HEK293 (cell line): ENCODE results near the gene ZNF296.

Source experiments
- CTCF ChIA-PET: fragments of 350-600 bp; formaldehyde crosslinking; extraction: SDS; loops from one replicate; lab custom pipeline; 2021; ENCODE audit warnings: antibody characterized with exemption; lab: Yijun Ruan, JAX
- POLR2A ChIA-PET: fragments of 300-600 bp; formaldehyde crosslinking; extraction: SDS; loops from one replicate; lab custom pipeline; 2020; ENCODE audit warnings: antibody characterized with exemption, inconsistent platforms; lab: Yijun Ruan, JAX
- H3K27ac ChIP-seq: fragments of 200-500 bp; sonication (Bioruptor generic); 2 replicates; pipeline ENCODE4 v1.5.1; 2014; ENCODE audit warnings: low read depth, low read length, control low read depth, inconsistent platforms; ENCODE audit errors: extremely low read depth
- H3K36me3 ChIP-seq, 2 experiments: fragments of 200-500 bp in 1 of 2; sonication (Bioruptor generic) in 1 of 2; 1 replicate in 1 of 2; 2 replicates in 1 of 2; pipeline ENCODE4 v1.5.1; 2014 to 2017; ENCODE audit warnings: inconsistent platforms in 2 of 2, low read length in 2 of 2; ENCODE audit not compliant: control insufficient read depth in 2 of 2, insufficient read depth in 1 of 2
- H3K4me1 ChIP-seq: fragments of 200-500 bp; sonication (Bioruptor generic); 2 replicates; pipeline ENCODE4 v1.5.1; 2014; ENCODE audit warnings: mild to moderate bottlenecking, low read length, inconsistent platforms; ENCODE audit not compliant: control insufficient read depth, insufficient read depth
- H3K4me3 ChIP-seq: 2 replicates; pipeline ENCODE4 v1.5.1; 2011; ENCODE audit warnings: low read depth, mild to moderate bottlenecking, control low read depth, low read length, moderate library complexity
- H3K9me3 ChIP-seq: fragments of 200-500 bp; sonication (Bioruptor generic); 2 replicates; pipeline ENCODE4 v1.5.1; 2014; ENCODE audit warnings: low read depth, low read length, inconsistent platforms; ENCODE audit not compliant: control insufficient read depth, insufficient read depth
- IKZF3 ChIP-seq: fragments of 450-650 bp; IDR thresholded peaks from 2 replicates; pipeline ENCODE4 v1.5.0; 2018; ENCODE audit warnings: missing biosample characterization, mild to moderate bottlenecking, missing genetic modification characterization, moderate library complexity
- MZF1 ChIP-seq: fragments of 450-650 bp; formaldehyde crosslinking; IDR thresholded peaks from 2 replicates; pipeline ENCODE4 v1.5.1; 2017; ENCODE audit warnings: missing biosample characterization, missing genetic modification characterization, borderline replicate concordance
- SALL2 ChIP-seq: fragments of 450-650 bp; formaldehyde crosslinking; IDR thresholded peaks from 2 replicates; pipeline ENCODE4 v1.5.0; 2017; ENCODE audit warnings: missing biosample characterization, mild to moderate bottlenecking, missing genetic modification characterization, borderline replicate concordance
- SCRT1 ChIP-seq: fragments of 450-650 bp; formaldehyde crosslinking; IDR thresholded peaks from 2 replicates; pipeline ENCODE4 v1.5.1; 2016; ENCODE audit warnings: missing biosample characterization, missing genetic modification characterization, borderline replicate concordance
- SCRT2 ChIP-seq: fragments of 450-650 bp; formaldehyde crosslinking; IDR thresholded peaks from 2 replicates; pipeline ENCODE4 v1.5.1; 2016; ENCODE audit warnings: missing biosample characterization, missing genetic modification characterization
- ZBTB17 ChIP-seq: fragments of 450-650 bp; formaldehyde crosslinking; IDR thresholded peaks from 2 replicates; pipeline ENCODE4 v1.5.1; 2016; ENCODE audit warnings: missing biosample characterization, missing genetic modification characterization
- ZNF274 ChIP-seq, 2 experiments: fragments of 200-500 bp in 1 of 2; fragments of 450-650 bp in 1 of 2; sonication (Bioruptor generic) in 1 of 2; formaldehyde crosslinking in 1 of 2; IDR thresholded peaks; 2 replicates each; pipeline versions ENCODE4 v1.5.1 to v1.6.1; 2014 to 2016; ENCODE audit warnings: borderline replicate concordance in 1 of 2, inconsistent platforms in 1 of 2, low read length in 1 of 2, missing biosample characterization in 1 of 2, missing genetic modification characterization in 1 of 2
- ZNF341 ChIP-seq: fragments of 450-650 bp; formaldehyde crosslinking; IDR thresholded peaks from 2 replicates; pipeline ENCODE4; 2016; ENCODE audit warnings: low read depth, missing biosample characterization, missing genetic modification characterization
- ZNF366 ChIP-seq: fragments of 450-650 bp; formaldehyde crosslinking; conservative IDR thresholded peaks from 2 replicates; pipeline ENCODE4 v1.5.1; 2016; ENCODE audit warnings: missing biosample characterization, missing genetic modification characterization
- ZNF416 ChIP-seq: fragments of 450-650 bp; formaldehyde crosslinking; IDR thresholded peaks from 2 replicates; pipeline ENCODE4 v1.5.1; 2016; ENCODE audit warnings: missing biosample characterization, missing genetic modification characterization
- ZNF514 ChIP-seq: fragments of 450-650 bp; formaldehyde crosslinking; IDR thresholded peaks from 2 replicates; pipeline ENCODE4 v1.5.1; 2016; ENCODE audit warnings: missing biosample characterization, missing genetic modification characterization
- ZNF529 ChIP-seq: fragments of 450-650 bp; formaldehyde crosslinking; IDR thresholded peaks from 2 replicates; pipeline ENCODE4 v1.5.1; 2017; ENCODE audit warnings: missing genetic modification characterization, missing biosample characterization; ENCODE audit not compliant: insufficient replicate concordance
- ZNF549 ChIP-seq: fragments of 450-650 bp; IDR thresholded peaks from 2 replicates; pipeline ENCODE4 v1.5.1; 2018; ENCODE audit warnings: missing biosample characterization, missing genetic modification characterization, mild to moderate bottlenecking, inconsistent platforms, moderate library complexity
- ZNF560 ChIP-seq: fragments of 450-650 bp; formaldehyde crosslinking; IDR thresholded peaks from 2 replicates; pipeline ENCODE4 v1.5.1; 2017; ENCODE audit warnings: missing biosample characterization, missing genetic modification characterization, borderline replicate concordance
- ZNF561 ChIP-seq: fragments of 450-650 bp; IDR thresholded peaks from 2 replicates; pipeline ENCODE4 v1.5.1; 2018; ENCODE audit warnings: missing biosample characterization, missing genetic modification characterization, borderline replicate concordance
- ZNF600 ChIP-seq: fragments of 450-650 bp; formaldehyde crosslinking; IDR thresholded peaks from 2 replicates; pipeline ENCODE4 v1.5.1; 2016; ENCODE audit warnings: missing biosample characterization, missing genetic modification characterization
- ZNF670 ChIP-seq: fragments of 450-650 bp; formaldehyde crosslinking; IDR thresholded peaks from 2 replicates; pipeline ENCODE4 v1.5.1; 2016; ENCODE audit warnings: missing biosample characterization, missing genetic modification characterization, low read depth
- ZNF785 ChIP-seq: fragments of 450-650 bp; formaldehyde crosslinking; IDR thresholded peaks from 2 replicates; pipeline ENCODE4 v1.5.1; 2016; ENCODE audit warnings: missing biosample characterization, missing genetic modification characterization
- ZNF837 ChIP-seq: fragments of 450-650 bp; formaldehyde crosslinking; IDR thresholded peaks from 2 replicates; pipeline ENCODE4 v1.5.1; 2016; ENCODE audit warnings: missing biosample characterization, missing genetic modification characterization
- TF ChIP-seq, protein P1 (sequence below): fragments of 450-650 bp; formaldehyde crosslinking; IDR thresholded peaks from 2 replicates; pipeline ENCODE4 v1.5.1; 2016; ENCODE audit warnings: missing biosample characterization, missing genetic modification characterization
- TF ChIP-seq, protein P2 (sequence below): fragments of 450-650 bp; IDR thresholded peaks from 2 replicates; pipeline ENCODE4 v1.5.1; 2018; ENCODE audit warnings: missing biosample characterization, missing genetic modification characterization
- TF ChIP-seq, protein P3 (sequence below): fragments of 450-650 bp; formaldehyde crosslinking; IDR thresholded peaks from 2 replicates; pipeline ENCODE4 v1.5.1; 2016; ENCODE audit warnings: missing biosample characterization, missing genetic modification characterization

The ZNF296 gene

DNA sequence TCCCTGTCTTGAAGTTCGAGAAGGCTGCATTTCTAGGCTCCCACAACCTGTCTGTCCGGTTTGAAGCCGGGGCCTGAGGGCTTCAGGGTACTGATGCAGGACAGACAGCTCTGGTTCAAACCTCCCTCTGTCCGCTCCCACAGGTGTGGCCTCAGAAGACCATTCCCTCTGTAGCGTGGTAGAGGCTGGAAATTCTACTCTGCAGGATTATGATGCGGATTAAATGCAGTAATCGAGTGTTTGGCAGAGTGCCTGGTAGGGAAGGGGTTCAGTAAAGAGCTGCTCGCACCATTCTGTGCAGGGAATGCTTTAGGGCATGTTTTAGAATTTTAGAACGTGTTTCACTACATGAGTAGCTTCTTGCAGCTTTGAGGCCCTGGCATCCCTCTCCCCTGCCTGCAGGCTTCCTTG lies 47.2 kb upstream of the ZNF296 start (continued):
- TF ChIP-seq, protein P1, sequence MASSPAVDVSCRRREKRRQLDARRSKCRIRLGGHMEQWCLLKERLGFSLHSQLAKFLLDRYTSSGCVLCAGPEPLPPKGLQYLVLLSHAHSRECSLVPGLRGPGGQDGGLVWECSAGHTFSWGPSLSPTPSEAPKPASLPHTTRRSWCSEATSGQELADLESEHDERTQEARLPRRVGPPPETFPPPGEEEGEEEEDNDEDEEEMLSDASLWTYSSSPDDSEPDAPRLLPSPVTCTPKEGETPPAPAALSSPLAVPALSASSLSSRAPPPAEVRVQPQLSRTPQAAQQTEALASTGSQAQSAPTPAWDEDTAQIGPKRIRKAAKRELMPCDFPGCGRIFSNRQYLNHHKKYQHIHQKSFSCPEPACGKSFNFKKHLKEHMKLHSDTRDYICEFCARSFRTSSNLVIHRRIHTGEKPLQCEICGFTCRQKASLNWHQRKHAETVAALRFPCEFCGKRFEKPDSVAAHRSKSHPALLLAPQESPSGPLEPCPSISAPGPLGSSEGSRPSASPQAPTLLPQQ, result no peak
- TF ChIP-seq, protein P2, sequence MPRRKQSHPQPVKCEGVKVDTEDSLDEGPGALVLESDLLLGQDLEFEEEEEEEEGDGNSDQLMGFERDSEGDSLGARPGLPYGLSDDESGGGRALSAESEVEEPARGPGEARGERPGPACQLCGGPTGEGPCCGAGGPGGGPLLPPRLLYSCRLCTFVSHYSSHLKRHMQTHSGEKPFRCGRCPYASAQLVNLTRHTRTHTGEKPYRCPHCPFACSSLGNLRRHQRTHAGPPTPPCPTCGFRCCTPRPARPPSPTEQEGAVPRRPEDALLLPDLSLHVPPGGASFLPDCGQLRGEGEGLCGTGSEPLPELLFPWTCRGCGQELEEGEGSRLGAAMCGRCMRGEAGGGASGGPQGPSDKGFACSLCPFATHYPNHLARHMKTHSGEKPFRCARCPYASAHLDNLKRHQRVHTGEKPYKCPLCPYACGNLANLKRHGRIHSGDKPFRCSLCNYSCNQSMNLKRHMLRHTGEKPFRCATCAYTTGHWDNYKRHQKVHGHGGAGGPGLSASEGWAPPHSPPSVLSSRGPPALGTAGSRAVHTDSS (tag by site-specific recombination), result no peak
- TF ChIP-seq IKZF3 (tag by site-specific recombination), result no peak
- TF ChIP-seq ZBTB17 (tag by site-specific recombination), result 0 out of 2 replicates have a peak, but pooled peaks have one; percentile 33
- TF ChIP-seq SALL2, result no peak
- no peak for TF ChIP-seq ZNF785 (tag by site-specific recombination)
- TF ChIP-seq ZNF416 (tag by site-specific recombination), result no peak
- no peak for TF ChIP-seq ZNF274 (IDR thresholded peaks at IDR 0.05; ENCODE audit: low read length)
- no peak for TF ChIP-seq ZNF274 (tag by site-specific recombination; IDR thresholded peaks at IDR 0.05; ENCODE audit: borderline replicate concordance)
- TF ChIP-seq, protein P3, sequence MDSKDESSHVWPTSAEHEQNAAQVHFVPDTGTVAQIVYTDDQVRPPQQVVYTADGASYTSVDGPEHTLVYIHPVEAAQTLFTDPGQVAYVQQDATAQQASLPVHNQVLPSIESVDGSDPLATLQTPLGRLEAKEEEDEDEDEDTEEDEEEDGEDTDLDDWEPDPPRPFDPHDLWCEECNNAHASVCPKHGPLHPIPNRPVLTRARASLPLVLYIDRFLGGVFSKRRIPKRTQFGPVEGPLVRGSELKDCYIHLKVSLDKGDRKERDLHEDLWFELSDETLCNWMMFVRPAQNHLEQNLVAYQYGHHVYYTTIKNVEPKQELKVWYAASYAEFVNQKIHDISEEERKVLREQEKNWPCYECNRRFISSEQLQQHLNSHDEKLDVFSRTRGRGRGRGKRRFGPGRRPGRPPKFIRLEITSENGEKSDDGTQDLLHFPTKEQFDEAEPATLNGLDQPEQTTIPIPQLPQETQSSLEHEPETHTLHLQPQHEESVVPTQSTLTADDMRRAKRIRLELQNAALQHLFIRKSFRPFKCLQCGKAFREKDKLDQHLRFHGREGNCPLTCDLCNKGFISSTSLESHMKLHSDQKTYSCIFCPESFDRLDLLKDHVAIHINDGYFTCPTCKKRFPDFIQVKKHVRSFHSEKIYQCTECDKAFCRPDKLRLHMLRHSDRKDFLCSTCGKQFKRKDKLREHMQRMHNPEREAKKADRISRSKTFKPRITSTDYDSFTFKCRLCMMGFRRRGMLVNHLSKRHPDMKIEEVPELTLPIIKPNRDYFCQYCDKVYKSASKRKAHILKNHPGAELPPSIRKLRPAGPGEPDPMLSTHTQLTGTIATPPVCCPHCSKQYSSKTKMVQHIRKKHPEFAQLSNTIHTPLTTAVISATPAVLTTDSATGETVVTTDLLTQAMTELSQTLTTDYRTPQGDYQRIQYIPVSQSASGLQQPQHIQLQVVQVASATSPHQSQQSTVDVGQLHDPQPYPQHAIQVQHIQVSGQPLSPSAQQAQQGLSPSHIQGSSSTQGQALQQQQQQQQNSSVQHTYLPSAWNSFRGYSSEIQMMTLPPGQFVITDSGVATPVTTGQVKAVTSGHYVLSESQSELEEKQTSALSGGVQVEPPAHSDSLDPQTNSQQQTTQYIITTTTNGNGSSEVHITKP, result peak; percentile 51; the same call in 1 of the 2 replicates
- TF ChIP-seq ZNF600 (tag by site-specific recombination), result 0 out of 2 replicates have a peak, but pooled peaks have one; percentile 22
- no peak for TF ChIP-seq ZNF560 (tag by site-specific recombination)
- peak; percentile 41; the same call in 1 of the 2 replicates for TF ChIP-seq SCRT1 (tag by site-specific recombination)
- no peak for TF ChIP-seq ZNF549 (tag by site-specific recombination)
- TF ChIP-seq ZNF529, result no peak
- TF ChIP-seq ZNF670 (tag by site-specific recombination), result no peak
- no peak for TF ChIP-seq ZNF514 (tag by site-specific recombination)
- TF ChIP-seq MZF1 (tag by site-specific recombination), result no peak
- no peak for TF ChIP-seq ZNF561 (tag by site-specific recombination)
- peak; percentile 43; the same call in 1 of the 2 replicates for TF ChIP-seq SCRT2 (tag by site-specific recombination)
- TF ChIP-seq ZNF366 (tag by site-specific recombination), result no peak
- TF ChIP-seq, all 188 proteins: peak for 6

DNA sequence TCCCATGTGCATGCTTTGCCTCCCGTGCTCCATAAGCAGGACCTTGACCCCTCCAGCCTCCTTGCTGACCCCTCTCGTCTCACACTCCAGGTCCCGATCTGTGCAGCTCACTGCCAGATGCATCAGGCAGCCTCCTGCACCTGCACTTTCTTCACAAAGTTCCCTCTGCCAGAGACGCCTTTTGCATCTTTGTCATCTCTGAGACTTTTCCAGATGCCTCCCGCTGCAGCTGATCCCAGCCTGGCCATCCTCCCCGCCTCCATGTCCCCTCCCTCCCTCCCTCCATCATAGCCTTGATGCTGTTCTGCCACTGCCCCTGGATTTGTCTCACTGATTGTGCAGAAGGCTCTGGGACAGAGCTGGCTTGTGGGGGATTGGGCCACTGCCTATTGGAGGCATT lies 46.6 kb upstream of the ZNF296 start:
- Histone ChIP-seq H3K27ac (peak overlapping the region; percentile 22; the same call in 1 of the 2 replicates), H3K36me3 (no peaks in the 10 kb centered on the region; a peak in 1 of 3 replicates), H3K4me1 (peaks cover 13% of the 10 kb centered on the region), H3K4me3 (no peak overlapping the region), H3K9me3 (no peaks in the 10 kb centered on the region)
- ChIA-PET POLR2A (no interaction called here), CTCF (interaction anchor here (4.2 kb wide), 1 partner anchor 30 kb away, joined by 30 read pairs; the partner anchor contains the start of gene PPP1R37)
- TF ChIP-seq ZNF341 (tag by site-specific recombination) (peak; percentile 65), ZNF837 (tag by site-specific recombination) (no peak)
